B cell (primary cell): ENCODE results near the gene MAP3K1.

ENCODE experiments used
- EZH2 ChIP-seq: IDR thresholded peaks from 2 replicates; pipeline ENCODE4 v1.6.1; 2012; ENCODE audit warnings: borderline replicate concordance, low read depth, mild to moderate bottlenecking, moderate library complexity, low read length; ENCODE audit not compliant: insufficient read depth, poor library complexity, severe bottlenecking
- TF ChIP-seq, protein P1 (sequence below): fragments of 200-600 bp; IDR thresholded peaks from one replicate; pipeline ENCODE4 v1.8.0; 2022; ENCODE audit warnings: antibody characterized with exemption, mild to moderate bottlenecking

DNA sequence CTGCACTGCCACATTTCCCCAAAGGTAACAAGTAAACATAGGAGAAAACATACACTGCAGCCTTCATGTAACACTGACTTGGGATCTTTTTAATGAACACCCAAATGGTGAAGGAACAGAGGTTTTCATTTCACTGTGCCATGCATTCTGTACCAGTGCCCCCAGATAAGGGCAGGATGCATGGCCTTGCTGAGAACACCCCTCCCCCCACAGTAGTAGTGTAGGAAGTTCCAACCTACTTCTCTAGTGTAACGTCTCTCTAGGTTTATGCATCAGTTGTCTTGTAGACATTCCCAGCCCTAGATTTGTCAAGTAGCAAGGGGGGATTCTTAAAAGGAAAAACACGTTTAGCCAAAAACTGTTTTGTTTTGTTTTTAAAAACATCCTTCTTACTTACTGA, 29.9 kb downstream of the MAP3K1 start:
- TF ChIP-seq, protein P1, sequence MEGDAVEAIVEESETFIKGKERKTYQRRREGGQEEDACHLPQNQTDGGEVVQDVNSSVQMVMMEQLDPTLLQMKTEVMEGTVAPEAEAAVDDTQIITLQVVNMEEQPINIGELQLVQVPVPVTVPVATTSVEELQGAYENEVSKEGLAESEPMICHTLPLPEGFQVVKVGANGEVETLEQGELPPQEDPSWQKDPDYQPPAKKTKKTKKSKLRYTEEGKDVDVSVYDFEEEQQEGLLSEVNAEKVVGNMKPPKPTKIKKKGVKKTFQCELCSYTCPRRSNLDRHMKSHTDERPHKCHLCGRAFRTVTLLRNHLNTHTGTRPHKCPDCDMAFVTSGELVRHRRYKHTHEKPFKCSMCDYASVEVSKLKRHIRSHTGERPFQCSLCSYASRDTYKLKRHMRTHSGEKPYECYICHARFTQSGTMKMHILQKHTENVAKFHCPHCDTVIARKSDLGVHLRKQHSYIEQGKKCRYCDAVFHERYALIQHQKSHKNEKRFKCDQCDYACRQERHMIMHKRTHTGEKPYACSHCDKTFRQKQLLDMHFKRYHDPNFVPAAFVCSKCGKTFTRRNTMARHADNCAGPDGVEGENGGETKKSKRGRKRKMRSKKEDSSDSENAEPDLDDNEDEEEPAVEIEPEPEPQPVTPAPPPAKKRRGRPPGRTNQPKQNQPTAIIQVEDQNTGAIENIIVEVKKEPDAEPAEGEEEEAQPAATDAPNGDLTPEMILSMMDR, result no peak
- TF ChIP-seq EZH2, result no peak
